ENCODE results near the gene SCEL. TPM values are rescaled to one million over a fixed set of nuclear protein-coding genes. Genes with fewer than 3 reads are reported as not detected.

The SCEL gene, protein sequence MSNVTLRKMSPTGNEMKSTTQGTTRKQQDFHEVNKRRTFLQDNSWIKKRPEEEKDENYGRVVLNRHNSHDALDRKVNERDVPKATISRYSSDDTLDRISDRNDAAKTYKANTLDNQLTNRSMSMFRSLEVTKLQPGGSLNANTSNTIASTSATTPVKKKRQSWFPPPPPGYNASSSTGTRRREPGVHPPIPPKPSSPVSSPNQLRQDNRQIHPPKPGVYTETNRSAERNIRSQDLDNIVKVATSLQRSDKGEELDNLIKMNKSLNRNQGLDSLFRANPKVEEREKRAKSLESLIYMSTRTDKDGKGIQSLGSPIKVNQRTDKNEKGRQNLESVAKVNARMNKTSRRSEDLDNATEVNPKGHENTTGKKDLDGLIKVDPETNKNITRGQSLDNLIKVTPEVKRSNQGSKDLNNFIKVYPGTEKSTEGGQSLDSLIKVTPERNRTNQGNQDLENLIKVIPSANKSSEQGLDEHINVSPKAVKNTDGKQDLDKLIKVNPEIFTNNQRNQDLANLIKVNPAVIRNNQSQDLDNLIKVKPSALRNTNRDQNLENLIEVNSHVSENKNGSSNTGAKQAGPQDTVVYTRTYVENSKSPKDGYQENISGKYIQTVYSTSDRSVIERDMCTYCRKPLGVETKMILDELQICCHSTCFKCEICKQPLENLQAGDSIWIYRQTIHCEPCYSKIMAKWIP
- not detected for total RNA-seq

DNA sequence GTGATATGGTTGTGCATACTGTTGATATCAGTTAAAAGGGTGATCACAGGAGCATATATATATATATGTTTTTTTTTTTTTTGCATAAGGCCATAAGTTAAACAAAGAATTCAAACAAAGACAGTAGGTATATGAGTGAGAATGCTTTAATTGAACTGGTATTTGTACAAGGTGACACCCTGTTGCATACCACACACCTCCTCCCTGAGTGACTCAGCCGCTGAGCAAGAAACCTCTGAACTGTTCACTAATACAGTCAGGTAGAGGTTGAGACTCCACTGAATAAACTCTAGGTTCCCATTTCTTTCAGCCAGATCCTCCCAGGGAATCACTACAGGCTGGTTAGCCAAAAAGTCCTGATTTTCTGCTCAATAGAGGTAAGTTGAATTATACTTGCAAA is at the start of gene SCEL:
Gene SCEL, plus strand, starts transcription at position 259 of the 400 bp plus-strand sequence. CDS start 20,170 bp downstream, outside the sequence.
- peak in 1 of 2 donors; percentile 55 for ATAC-seq
- no peaks in the 10 kb centered on the region for H3K36me3 Mint-ChIP-seq
- no peak within 1 kb of the TSS for H3K27ac Mint-ChIP-seq
- DNase-seq (ENCODE audit: low spot score in 2 of 2) = no peak
- H3K9me3 Mint-ChIP-seq = no peaks in the 10 kb centered on the region

GRCh38 chr13:77489566-77490337 is 45.8 kb upstream of the SCEL start:
- no peak for ATAC-seq
- H3K36me3 Mint-ChIP-seq = no peaks in the 10 kb centered on the region

GRCh38 chr13:77492982-77493381 is 42.5 kb upstream of the SCEL start:
- DNase-seq (ENCODE audit: low spot score in 2 of 2) (no peak), ATAC-seq (peak in 1 of 2 donors; percentile 48)
- no peaks in the 10 kb centered on the region for H3K9me3 Mint-ChIP-seq
- no peak overlapping the region for H3K27ac Mint-ChIP-seq
- no peaks in the 10 kb centered on the region for H3K36me3 Mint-ChIP-seq

More at GRCh38 chr13:77489566-77490337, 45.8 kb upstream of the SCEL start:
- DNase-seq (ENCODE audit: low spot score in 2 of 2) = no peak
- Mint-ChIP-seq H3K9me3 (peaks cover 0 to 3% of the 10 kb centered on the region in 2 donors), H3K27ac (no peak overlapping the region)

GRCh38 chr13:77494226-77494625 is 41.3 kb upstream of the SCEL start:
- DNase-seq (ENCODE audit: low spot score in 2 of 2) (no peak), ATAC-seq (no peak)
- Mint-ChIP-seq H3K27ac (no peak overlapping the region), H3K36me3 (no peaks in the 10 kb centered on the region), H3K9me3 (no peaks in the 10 kb centered on the region)

DNA sequence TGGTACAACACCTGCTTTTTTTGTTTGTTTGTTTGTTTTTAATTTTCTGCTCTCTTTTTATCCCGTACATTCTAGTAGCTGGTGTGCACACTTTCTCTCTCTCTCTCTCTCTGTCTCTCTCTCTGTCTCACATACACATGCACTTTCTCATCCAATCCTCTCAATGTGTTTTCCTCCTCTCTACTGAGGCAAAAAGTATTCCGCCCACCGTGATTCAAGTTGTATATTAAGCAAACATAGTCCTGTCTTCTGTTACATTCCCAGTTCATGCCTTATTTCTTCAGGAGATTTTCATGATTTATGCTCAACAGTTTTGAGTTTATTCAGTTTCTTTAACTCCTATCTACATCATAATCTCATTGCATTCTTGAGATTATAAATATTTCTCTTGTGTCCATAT is 38.2 kb upstream of the SCEL start:
- ATAC-seq (no peak), DNase-seq (ENCODE audit: low spot score in 2 of 2) (no peak)
- Mint-ChIP-seq H3K27ac (no peak overlapping the region), H3K9me3 (no peaks in the 10 kb centered on the region), H3K36me3 (no peaks in the 10 kb centered on the region)

DNA sequence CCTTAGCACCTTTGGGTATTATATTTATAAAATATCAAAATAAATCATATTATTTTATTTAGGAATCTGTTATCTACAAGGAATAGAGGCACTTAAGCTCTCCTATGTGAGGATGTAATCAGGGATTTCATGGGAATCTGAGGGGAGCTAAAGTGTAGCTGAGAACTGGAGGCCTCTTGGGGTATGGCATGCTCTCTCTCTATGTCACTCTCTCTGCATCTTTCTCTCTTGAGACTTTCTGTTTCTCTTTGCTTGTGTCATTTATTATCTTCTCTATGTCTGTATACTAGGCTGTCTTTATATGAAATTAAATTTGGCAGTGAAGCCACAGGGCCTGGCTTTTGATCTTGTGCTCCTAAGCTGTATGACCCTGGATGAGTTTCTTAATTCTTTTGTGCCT is 37.7 kb upstream of the SCEL start:
- no peak overlapping the region for H3K27ac Mint-ChIP-seq
- DNase-seq (ENCODE audit: low spot score in 2 of 2) = no peak
- ATAC-seq = no peak
- no peaks in the 10 kb centered on the region for H3K9me3 Mint-ChIP-seq
- no peaks in the 10 kb centered on the region for H3K36me3 Mint-ChIP-seq

DNA sequence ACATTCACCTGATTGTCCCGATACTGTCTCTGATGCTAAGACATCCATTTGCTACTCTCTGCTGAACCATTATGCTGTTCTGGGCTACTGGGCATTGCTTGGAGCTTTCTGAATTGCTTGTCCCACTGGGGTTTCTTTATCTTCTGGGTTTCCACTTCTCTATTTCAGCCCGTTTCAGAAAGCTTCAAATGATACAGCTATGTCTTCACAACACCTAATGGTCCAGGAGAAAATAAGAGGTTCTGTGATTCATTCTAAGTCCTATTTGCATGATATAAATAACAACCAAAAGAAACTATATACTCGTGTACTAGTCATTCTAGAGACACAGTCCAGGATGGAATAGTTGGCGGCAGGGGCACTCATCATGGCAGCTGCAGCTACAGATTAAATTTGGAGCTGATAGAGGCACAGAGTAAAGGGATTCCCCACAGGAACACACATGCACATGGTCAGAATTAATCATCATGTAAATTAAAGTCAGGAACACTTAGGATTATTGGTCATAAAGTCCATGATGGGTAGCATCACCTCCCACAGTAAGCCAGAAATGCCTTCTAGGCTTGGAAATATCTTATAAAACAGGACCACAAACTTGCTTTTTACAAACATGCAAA is 33.3 kb upstream of the SCEL start:
- Mint-ChIP-seq H3K9me3 (no peaks in the 10 kb centered on the region), H3K36me3 (no peaks in the 10 kb centered on the region), H3K27ac (no peak overlapping the region)
- ATAC-seq = no peak
- DNase-seq (ENCODE audit: low spot score in 2 of 2) = no peak

- Mint-ChIP-seq H3K27ac (no peak overlapping the region), H3K36me3 (no peaks in the 10 kb centered on the region), H3K9me3 (no peaks in the 10 kb centered on the region)
- ATAC-seq (no peak), DNase-seq (ENCODE audit: low spot score in 2 of 2) (no peak)
These were observed 32.1 kb upstream of the SCEL start for GRCh38 chr13:77503398-77503797.

- no peak overlapping the region for H3K27ac Mint-ChIP-seq
- no peak for ATAC-seq
- DNase-seq (ENCODE audit: low spot score in 2 of 2) = no peak
- no peaks in the 10 kb centered on the region for H3K36me3 Mint-ChIP-seq
- H3K9me3 Mint-ChIP-seq = no peaks in the 10 kb centered on the region
These were observed 28.6 kb upstream of the SCEL start for GRCh38 chr13:77506874-77507273.

- ATAC-seq = peak in 1 of 2 donors; percentile 68
- Mint-ChIP-seq H3K27ac (no peak overlapping the region), H3K9me3 (no peaks in the 10 kb centered on the region), H3K36me3 (no peaks in the 10 kb centered on the region)
- no peak for DNase-seq (ENCODE audit: low spot score in 2 of 2)
These were observed 27.4 kb upstream of the SCEL start for GRCh38 chr13:77507931-77508776.

DNA sequence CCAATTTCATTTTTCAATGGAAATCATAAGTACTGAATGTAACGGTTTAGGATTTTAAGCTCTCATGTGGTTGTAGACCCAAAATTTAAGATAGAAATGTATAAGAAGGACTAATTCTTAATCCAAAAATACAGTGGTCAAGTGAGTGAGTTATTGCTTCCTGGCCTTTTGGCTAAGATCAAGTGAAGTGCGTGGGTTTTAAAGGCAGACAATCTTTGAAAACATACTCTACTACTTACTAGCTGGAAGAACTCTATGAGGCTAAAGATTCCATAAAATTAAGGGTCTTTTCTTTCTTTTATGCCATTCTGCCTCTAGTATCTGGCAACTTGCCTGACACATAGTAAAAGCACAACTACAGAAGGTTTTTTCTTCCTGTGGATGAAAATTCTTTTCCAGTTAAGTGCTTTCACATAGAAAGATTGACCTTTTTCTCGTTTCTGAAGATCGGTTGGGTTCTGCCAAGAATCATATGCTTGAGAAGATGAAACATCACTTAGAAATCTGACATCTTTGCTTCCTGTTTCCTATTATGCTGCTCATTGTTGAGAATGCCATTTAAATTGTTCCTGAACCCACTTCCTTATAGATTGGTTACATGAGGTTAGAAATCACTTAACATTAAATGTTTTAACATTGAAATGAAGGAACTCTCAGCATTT is 26.4 kb upstream of the SCEL start:
- Mint-ChIP-seq H3K9me3 (no peaks in the 10 kb centered on the region), H3K27ac (peak overlapping the region in 1 of 2 donors; percentile 68), H3K36me3 (no peaks in the 10 kb centered on the region)
- DNase-seq (ENCODE audit: low spot score in 2 of 2) (no peak), ATAC-seq (peak; percentile 58 to 74)

GRCh38 chr13:77510156-77510555 is 25.4 kb upstream of the SCEL start:
- no peaks in the 10 kb centered on the region for H3K36me3 Mint-ChIP-seq
- DNase-seq (ENCODE audit: low spot score in 2 of 2) (no peak), ATAC-seq (no peak)
- H3K27ac Mint-ChIP-seq = no peak overlapping the region
- no peaks in the 10 kb centered on the region for H3K9me3 Mint-ChIP-seq

DNA sequence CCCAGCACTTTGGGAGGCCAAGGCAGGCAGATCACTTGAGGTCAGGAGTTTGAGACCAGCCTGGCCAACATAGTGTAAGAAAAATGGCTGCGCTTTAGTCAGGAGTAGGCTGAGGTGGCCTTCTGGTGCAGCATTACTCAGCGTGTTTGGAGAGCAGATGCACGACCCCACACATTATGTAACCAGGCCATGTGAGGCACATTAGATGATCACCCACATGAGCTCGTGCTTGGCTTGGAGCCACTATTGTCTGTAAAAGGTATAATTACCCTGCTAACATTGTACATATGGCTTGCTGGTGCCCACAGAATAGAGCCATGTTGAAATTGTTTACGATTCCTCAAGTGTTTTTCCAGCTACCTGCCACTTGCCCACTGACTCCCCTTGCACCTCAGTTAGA is 24.0 kb upstream of the SCEL start:
- Mint-ChIP-seq H3K27ac (no peak overlapping the region), H3K9me3 (no peaks in the 10 kb centered on the region), H3K36me3 (no peaks in the 10 kb centered on the region)
- DNase-seq (ENCODE audit: low spot score in 2 of 2) = no peak
- ATAC-seq = no peak

- no peak for DNase-seq (ENCODE audit: low spot score in 2 of 2)
- ATAC-seq = no peak
These were observed 21.7 kb upstream of the SCEL start for GRCh38 chr13:77513719-77514335.

GRCh38 chr13:77514336-77514726 is 21.2 kb upstream of the SCEL start:
- ATAC-seq (no peak), DNase-seq (ENCODE audit: low spot score in 2 of 2) (no peak)
- Mint-ChIP-seq H3K36me3 (no peaks in the 10 kb centered on the region), H3K27ac (no peak overlapping the region), H3K9me3 (no peaks in the 10 kb centered on the region)

More at GRCh38 chr13:77513719-77514335, 21.7 kb upstream of the SCEL start:
- Mint-ChIP-seq H3K36me3 (no peaks in the 10 kb centered on the region), H3K9me3 (no peaks in the 10 kb centered on the region), H3K27ac (no peak overlapping the region)
